GM10266 (cell line): ENCODE measurements around the gene TNFSF12.

Experiments
- DNase-seq: peaks from one replicate; pipeline ENCODE4 v3.0.0; 2012; ENCODE audit errors: extremely low spot score
- TF ChIP-seq, protein P1 (sequence below): IDR thresholded peaks from 2 replicates; pipeline ENCODE4 v1.5.1; 2012; ENCODE audit warnings: mild to moderate bottlenecking, low read depth; ENCODE audit not compliant: control insufficient read depth, insufficient read depth; ENCODE audit errors: missing control alignments

The TNFSF12 gene

DNA sequence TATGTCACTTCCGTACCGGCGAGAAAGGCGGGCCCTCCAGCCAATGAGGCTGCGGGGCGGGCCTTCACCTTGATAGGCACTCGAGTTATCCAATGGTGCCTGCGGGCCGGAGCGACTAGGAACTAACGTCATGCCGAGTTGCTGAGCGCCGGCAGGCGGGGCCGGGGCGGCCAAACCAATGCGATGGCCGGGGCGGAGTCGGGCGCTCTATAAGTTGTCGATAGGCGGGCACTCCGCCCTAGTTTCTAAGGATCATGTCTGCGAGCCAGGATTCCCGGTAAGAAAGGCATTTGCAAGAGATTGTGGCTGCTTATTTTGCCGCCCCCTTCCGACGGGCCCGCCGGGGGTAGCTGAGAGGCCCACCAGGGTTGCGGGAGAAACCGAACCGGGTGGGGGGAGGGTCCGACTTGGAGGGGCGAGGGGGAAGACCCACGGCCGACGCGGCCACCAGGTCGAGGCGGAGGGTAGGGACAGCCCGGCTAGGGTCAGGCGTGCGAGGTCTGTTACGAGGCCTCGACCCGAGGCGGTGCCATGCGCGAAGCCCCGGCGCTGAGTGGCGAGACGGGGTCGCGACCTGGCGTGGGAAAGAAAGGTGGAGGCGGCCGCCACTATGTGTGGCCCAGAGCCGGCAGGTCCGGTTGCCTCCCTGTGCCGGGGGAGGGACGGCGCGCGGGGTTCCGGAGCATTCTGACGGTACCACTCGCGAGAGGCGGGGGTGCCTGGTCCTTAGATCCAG, 23.9 kb downstream of the TNFSF12 start:
- TF ChIP-seq, protein P1, sequence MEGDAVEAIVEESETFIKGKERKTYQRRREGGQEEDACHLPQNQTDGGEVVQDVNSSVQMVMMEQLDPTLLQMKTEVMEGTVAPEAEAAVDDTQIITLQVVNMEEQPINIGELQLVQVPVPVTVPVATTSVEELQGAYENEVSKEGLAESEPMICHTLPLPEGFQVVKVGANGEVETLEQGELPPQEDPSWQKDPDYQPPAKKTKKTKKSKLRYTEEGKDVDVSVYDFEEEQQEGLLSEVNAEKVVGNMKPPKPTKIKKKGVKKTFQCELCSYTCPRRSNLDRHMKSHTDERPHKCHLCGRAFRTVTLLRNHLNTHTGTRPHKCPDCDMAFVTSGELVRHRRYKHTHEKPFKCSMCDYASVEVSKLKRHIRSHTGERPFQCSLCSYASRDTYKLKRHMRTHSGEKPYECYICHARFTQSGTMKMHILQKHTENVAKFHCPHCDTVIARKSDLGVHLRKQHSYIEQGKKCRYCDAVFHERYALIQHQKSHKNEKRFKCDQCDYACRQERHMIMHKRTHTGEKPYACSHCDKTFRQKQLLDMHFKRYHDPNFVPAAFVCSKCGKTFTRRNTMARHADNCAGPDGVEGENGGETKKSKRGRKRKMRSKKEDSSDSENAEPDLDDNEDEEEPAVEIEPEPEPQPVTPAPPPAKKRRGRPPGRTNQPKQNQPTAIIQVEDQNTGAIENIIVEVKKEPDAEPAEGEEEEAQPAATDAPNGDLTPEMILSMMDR: no peak

DNA sequence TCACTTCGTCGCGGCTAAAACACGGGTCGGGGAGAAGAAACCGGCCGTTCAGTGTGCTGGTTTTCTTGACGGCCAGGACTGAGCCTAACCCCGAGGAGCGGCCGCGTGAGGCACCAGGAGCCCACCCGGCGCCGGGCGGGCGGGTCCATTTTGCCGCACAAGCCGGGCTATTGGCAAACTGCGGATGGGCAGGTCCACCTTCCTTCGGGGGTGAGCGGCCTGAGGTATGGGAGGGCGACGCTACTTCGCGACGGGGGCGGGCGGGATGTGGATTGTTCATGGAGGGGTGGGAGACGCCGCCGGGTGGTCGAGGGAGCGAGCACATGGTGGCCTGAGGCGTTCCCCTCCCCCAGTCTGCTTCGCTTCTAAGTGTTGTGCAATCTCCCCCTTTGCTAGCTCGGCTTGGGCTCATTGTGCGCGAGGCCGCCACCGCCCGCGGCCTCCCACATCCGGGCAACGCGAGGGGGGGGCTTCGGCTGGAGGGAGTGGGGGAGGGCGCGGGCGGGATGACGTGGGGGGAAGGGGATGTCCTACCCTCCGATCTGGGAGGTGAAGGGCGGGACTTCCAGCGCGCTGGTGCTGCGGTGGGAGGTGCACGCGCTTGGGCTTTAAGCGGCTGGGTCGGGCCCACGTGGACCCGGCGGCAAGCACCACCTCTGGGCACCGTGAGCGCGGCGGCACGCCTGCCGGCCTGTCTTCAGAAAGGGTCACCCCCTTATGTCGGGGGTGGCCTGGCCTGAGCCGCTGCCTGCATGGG, 24.6 kb downstream of the TNFSF12 start:
- TF ChIP-seq, protein P1: no peak
- DNase-seq: peak; percentile 93

More for the DNA sequence above, 23.9 kb downstream of the TNFSF12 start:
- peak; percentile 99 for DNase-seq

DNA sequence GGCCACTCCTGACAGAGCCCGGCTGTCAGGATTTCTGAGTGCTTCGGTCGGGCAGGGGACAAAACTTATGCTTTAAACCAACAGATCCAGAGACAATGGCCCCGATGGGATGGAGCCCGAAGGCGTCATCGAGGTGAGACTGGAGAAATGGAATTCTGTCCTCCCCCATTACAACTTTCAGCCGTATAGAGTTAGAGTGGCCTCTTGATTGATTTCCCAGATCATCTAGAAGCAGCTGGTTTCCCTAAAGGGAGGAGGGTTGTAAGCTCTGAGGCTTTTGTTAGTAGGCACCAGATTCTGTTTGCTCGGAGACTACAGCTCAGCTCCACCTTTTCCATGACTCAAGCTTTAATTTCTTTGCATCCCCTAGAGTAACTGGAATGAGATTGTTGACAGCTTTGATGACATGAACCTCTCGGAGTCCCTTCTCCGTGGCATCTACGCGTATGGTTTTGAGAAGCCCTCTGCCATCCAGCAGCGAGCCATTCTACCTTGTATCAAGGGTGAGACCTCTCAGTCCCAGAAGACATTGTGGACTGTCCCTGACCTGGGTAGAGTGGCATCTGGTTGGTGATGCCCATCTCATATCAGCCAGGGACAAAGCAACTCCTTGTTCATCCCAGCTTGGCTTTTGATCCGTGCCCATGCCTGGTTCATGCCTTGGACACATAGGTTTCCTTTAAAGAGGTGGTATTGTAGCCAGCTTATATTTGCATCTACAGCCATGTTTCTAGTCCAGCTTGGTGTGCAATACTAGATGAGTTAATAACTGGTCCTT, 25.5 kb downstream of the TNFSF12 start:
- DNase-seq: no peak
- TF ChIP-seq, protein P1: no peak

DNA sequence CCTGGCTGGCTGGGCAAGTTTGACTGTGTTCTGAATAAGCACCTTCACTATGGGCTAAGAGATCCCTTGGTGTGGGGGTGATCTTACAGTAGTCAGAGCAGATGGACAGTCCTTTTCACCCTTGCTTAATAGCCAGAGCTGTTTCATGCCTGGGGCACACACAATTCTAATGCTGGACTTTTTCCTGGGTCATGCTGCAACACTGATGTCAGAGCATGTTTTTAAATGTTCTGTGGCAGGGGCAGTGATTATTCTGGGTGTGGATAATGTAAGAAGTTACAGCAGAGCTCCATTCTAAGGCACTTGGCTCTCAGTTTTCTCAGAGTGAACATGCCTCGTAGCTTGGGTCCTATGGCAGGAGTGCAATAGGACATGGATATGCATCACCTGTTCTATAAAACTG, 26.6 kb downstream of the TNFSF12 start:
- TF ChIP-seq, protein P1: no peak
- DNase-seq: no peak

DNA sequence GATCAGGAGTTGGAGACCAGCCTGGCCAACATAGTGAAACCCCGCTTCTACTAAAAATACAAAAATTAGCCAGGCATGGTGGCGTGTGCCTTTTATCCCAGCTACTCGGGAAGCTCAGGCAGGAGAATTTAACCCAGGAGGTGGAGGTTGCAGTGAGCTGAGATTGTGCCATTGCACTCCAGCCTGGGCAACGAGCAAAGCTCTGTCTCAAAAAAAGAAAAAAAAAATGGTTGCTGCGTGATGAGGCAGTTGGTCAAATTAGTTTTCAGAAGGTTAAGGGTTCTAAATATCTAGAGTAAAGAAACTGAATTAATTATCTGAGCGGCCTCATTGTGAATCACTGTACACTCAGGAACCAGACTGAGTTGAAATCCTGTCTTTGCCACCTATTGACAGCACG, 27.1 kb downstream of the TNFSF12 start:
- TF ChIP-seq, protein P1: no peak
- no peak for DNase-seq

DNA sequence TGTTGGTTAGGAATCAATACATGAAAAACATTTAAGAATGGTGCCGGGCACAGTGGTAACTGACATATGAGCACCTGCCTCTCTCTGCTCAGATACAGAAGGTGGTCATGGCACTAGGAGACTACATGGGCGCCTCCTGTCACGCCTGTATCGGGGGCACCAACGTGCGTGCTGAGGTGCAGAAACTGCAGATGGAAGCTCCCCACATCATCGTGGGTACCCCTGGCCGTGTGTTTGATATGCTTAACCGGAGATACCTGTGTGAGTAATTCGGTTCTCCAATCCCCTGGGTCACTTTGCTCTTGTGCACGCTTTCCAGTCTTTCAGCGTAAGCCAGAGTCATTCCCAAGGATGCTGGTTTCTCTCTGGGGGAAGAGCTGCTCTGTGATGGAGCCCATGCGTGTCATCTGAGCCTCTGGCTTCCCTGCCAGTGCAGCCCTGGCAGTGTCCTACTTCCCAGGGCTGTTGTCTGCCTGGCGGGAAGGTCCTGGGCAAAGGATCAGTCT, 27.6 kb downstream of the TNFSF12 start:
- no peak for DNase-seq
- TF ChIP-seq, protein P1: no peak
